ENCODE data around the gene HSD11B1. TPM values are rescaled to one million over a fixed set of nuclear protein-coding genes. Genes with fewer than 3 reads are reported as not detected.

HSD11B1 gene
- total RNA-seq, 1 donor from 2014 or later = 4.1 TPM

DNA sequence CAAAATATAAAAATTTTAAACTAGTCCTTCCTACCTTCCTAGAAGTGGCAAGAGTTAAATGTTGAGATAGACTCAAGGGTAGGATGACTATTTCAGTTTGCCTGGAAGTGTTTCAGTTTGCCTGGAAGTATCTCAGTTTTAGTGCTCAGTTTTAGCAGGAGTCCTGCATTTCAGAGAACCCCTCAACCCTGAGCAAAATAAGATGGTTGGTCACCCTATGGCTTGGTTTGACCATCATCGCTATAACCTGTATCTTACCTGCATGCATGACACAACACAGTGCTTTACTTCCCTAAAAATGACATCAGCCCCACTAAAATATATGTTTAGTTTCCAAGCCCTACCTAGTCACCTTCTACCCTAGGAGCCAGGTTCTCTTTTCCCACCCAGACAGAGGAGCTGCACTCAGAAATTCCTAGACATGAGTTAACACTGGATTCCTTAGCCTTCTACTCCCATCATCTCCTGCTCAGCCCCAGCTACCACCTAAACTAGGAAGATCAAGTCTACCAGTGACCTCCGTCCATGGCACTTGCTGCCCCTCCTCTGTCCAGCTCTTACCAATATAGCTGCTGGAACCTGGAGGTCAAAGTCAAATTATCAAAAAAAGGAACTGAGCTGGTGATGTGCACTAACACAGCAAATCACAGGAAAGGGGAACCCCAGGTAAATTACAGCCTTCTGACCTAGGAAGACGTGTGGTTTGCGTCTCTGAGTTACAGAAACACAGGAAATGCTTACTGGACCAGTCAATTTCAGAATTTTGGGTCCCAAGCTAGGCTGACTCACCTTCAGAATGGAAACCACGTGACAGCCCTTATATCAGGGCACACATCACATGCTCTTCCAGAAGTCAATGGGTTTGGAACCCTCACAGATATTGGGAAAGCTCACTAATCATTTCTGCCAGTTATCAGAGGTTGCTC lies 31.7 kb upstream of the HSD11B1 start:
- intact Hi-C loops (cut with micrococcal nuclease) = no loop called here
- DNase-seq = no peak
- Histone ChIP-seq H3K9me3 (replicated peaks) (peaks cover 7% of the 10 kb centered on the region), H3K27me3 (ENCODE audit: low read depth) (peaks cover 14% of the 10 kb centered on the region), H3K4me3 (no peak overlapping the region), H3K4me1 (peaks cover 52% of the 10 kb centered on the region), H3K36me3 (no peaks in the 10 kb centered on the region), H3K27ac (replicated peaks) (peak overlapping the region; percentile 88)
- TF ChIP-seq, protein P1, sequence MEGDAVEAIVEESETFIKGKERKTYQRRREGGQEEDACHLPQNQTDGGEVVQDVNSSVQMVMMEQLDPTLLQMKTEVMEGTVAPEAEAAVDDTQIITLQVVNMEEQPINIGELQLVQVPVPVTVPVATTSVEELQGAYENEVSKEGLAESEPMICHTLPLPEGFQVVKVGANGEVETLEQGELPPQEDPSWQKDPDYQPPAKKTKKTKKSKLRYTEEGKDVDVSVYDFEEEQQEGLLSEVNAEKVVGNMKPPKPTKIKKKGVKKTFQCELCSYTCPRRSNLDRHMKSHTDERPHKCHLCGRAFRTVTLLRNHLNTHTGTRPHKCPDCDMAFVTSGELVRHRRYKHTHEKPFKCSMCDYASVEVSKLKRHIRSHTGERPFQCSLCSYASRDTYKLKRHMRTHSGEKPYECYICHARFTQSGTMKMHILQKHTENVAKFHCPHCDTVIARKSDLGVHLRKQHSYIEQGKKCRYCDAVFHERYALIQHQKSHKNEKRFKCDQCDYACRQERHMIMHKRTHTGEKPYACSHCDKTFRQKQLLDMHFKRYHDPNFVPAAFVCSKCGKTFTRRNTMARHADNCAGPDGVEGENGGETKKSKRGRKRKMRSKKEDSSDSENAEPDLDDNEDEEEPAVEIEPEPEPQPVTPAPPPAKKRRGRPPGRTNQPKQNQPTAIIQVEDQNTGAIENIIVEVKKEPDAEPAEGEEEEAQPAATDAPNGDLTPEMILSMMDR (IDR thresholded peaks at IDR 0.05; ENCODE audit: borderline replicate concordance) = no peak

DNA sequence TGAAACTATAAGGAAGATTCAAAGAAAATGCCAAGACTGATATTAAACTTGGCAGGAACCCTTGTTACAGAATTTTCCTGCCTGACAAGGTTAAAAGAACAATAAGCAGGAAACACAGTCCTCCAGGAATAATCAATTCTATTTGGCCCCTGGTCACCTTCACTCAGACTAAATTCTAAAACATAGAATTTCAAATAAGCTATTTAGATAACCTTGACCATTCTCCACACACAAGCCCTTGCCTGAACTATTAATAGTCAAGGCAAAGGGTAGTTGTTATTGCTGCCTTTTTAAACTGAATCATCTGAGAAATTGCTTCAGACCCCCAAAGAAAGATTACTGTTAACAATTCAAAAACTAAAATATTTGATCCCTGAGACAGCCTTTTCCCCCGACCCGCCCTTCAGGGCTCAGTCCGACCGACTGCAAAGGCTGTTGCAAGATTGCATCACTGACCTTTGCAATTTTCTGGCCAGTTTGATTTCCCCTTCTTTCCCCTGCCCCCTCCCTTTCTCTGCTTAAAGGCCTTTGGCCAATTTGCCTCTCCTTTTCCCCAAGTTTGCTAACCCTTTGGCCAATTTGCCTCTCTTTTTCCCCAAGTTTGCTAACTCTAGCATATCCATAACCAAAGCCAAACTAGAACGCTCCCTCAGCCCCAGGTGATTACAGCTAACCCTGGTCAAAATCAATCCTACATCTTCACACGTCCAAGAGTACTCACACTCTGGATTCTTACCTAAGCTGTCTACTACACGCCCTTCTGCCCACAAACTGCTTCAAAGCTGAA lies 30.8 kb upstream of the HSD11B1 start:
- Histone ChIP-seq H3K4me1 (peaks cover 52% of the 10 kb centered on the region), H3K4me3 (peak overlapping the region; percentile 80), H3K27me3 (ENCODE audit: low read depth) (peaks cover 14% of the 10 kb centered on the region), H3K27ac (replicated peaks) (peak overlapping the region; percentile 88), H3K36me3 (no peaks in the 10 kb centered on the region), H3K9me3 (replicated peaks) (peaks cover 7% of the 10 kb centered on the region)
- TF ChIP-seq, protein P1 (IDR thresholded peaks at IDR 0.05; ENCODE audit: borderline replicate concordance) = no peak
- intact Hi-C loops (cut with micrococcal nuclease) = no loop called here
- no peak for DNase-seq

DNA sequence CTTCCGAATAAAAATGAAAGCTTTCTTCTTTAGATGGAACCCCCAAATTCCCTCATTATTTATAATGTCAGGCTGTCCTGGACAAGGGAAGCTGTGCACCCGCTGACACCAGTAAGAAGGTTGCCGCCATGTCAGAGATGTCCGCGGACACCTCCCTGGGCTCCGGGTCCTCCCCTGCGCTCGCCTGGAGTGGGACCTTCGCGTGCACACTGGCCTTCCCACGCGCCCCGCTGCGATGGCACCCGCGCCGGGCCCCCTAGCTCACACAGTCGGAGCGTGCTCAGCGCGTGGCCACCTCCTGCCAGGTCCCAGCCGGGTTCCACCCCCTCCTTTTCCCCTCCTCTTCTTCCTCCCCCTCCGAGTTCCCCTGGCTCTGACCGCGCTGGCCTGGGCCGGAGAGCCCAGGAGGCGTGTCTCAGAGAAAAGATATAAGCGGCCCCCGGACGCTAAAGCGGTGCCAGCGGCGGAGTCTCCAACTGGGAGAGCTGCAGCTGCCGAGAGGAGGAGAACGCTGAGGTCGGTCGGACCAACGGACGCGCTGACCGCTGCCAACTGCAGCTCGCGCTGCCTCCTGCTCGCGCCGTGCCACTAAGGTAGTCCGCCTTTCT lies 29.6 kb upstream of the HSD11B1 start, which contains the start of gene G0S2:
Gene G0S2 (plus strand): TSS at position 456 of the 608 bp plus-strand sequence. CDS start 273 bp downstream, outside the sequence.
- peak; percentile 86 for DNase-seq
- peaks cover 52% of the 10 kb centered on the region for H3K4me1 ChIP-seq
- TF ChIP-seq, protein P1 (IDR thresholded peaks at IDR 0.05; ENCODE audit: borderline replicate concordance) = no peak
- H3K4me3 ChIP-seq = peak within 1 kb of the TSS; percentile 80
- H3K36me3 ChIP-seq = no peaks in the 10 kb centered on the region
- peaks cover 7% of the 10 kb centered on the region for H3K9me3 ChIP-seq (replicated peaks)
- peaks cover 14% of the 10 kb centered on the region for H3K27me3 ChIP-seq (ENCODE audit: low read depth)
- intact Hi-C loops (cut with micrococcal nuclease) = no loop called here
- peak within 1 kb of the TSS; percentile 88 for H3K27ac ChIP-seq (replicated peaks)

DNA sequence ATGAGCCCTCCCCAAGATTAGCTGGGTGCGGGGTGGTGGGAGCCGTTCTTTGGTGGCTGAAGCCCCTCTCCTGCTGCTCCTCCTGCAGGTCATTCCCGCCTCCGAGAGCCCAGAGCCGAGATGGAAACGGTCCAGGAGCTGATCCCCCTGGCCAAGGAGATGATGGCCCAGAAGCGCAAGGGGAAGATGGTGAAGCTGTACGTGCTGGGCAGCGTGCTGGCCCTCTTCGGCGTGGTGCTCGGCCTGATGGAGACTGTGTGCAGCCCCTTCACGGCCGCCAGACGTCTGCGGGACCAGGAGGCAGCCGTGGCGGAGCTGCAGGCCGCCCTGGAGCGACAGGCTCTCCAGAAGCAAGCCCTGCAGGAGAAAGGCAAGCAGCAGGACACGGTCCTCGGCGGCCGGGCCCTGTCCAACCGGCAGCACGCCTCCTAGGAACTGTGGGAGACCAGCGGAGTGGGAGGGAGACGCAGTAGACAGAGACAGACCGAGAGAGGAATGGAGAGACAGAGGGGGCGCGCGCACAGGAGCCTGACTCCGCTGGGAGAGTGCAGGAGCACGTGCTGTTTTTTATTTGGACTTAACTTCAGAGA lies 29.0 kb upstream of the HSD11B1 start:
- TF ChIP-seq, protein P1 (IDR thresholded peaks at IDR 0.05; ENCODE audit: borderline replicate concordance) = no peak
- DNase-seq = peak; percentile 57

More for the DNA sequence above, 29.0 kb upstream of the HSD11B1 start:
- intact Hi-C loops (cut with micrococcal nuclease) = no loop called here
- H3K9me3 ChIP-seq (replicated peaks) = peaks cover 7% of the 10 kb centered on the region
- peak overlapping the region; percentile 88 for H3K27ac ChIP-seq (replicated peaks)
- H3K4me3 ChIP-seq = peak overlapping the region; percentile 80
- H3K4me1 ChIP-seq = peaks cover 47% of the 10 kb centered on the region
- H3K36me3 ChIP-seq = no peaks in the 10 kb centered on the region
- H3K27me3 ChIP-seq (ENCODE audit: low read depth) = peaks cover 14% of the 10 kb centered on the region

All from left ventricle myocardium inferior (tissue), 1 donor.